ENCODE measurements around the gene PROP1. TPM values are rescaled to one million over a fixed set of nuclear protein-coding genes. Genes with fewer than 3 reads are reported as not detected.
"Not testable (repeated sequence)": the region's sequence is repeated elsewhere in the genome, so short reads cannot be mapped to it uniquely, and the experiment has no call there.

The PROP1 gene
- total RNA-seq, 1 experiment from 2014 or later, result not detected

DNA sequence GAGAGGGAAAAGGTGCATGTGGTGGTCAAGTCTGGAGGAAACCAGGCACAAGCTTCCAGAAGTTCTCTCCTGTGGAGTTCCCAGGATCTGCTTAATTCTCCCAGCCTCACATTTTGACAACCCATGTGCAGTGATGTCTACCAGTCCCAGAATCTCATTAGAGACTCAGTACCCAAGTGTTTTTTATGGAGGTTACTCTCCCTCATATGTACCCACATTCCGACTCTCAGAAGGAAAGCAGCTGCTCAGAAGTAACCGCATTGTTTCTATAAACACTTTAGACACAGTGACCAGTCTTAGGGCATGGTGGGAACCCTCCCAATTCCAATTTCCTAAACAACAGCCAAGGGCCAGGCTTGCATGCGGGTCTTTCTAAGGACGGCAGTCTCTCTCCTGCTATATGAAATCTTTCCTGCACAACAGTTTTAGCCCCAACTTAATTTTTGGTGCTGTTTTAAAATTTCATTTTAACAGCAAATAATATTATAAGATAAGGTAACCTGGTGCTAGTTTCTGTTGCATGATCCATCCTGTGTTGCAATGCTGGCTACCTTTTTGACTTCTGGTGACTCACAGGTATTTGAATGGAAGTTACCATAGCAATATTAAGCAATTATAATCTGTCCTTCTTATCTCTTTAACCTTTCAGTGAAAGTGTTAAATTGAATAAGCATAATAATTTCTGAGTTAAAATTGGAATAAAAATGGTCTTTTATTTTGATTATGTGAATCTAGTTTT is 15.9 kb upstream of the PROP1 start:
- H3K27ac ChIP-seq (ENCODE audit: low read depth, low read length); CTCF ChIA-PET; H3K4me1 ChIP-seq (ENCODE audit: control insufficient read depth in 1 of 2, insufficient read depth in 2 of 2, low read length in 2 of 2); H3K4me3 ChIP-seq (replicated peaks in 1 of 2; ENCODE audit: low read depth in 1 of 2, low read length in 2 of 2); H3K4me2 ChIP-seq (ENCODE audit: low read length); BruUV-seq (replicated peaks); intact Hi-C loops (cut with micrococcal nuclease); POLR2A ChIA-PET; RAD21 ChIA-PET (ENCODE audit: low non-redundant PET in 1 of 2, low total read pairs in 2 of 2, uncharacterized antibody in 2 of 2, unreplicated experiment in 2 of 2); DNase-seq (ENCODE audit: low read depth, low spot score); H2AFZ ChIP-seq (ENCODE audit: low read depth, low read length, poor library complexity, severe bottlenecking); H3K9ac ChIP-seq (ENCODE audit: low read length); H4K20me1 ChIP-seq (ENCODE audit: insufficient read depth); H3K9me2 ChIP-seq (ENCODE audit: insufficient read depth); H3K9me3 ChIP-seq (ENCODE audit: control insufficient read depth in 1 of 2, insufficient read depth in 1 of 2, low read depth in 1 of 2, low read length in 2 of 2); ATAC-seq; H3K79me2 ChIP-seq (ENCODE audit: insufficient read depth, low read length); H3K27me3 ChIP-seq (ENCODE audit: insufficient read depth, low read length); H3K36me3 ChIP-seq (ENCODE audit: control insufficient read depth in 1 of 2, insufficient read depth in 2 of 2, low read length in 2 of 2): not testable (repeated sequence)

DNA sequence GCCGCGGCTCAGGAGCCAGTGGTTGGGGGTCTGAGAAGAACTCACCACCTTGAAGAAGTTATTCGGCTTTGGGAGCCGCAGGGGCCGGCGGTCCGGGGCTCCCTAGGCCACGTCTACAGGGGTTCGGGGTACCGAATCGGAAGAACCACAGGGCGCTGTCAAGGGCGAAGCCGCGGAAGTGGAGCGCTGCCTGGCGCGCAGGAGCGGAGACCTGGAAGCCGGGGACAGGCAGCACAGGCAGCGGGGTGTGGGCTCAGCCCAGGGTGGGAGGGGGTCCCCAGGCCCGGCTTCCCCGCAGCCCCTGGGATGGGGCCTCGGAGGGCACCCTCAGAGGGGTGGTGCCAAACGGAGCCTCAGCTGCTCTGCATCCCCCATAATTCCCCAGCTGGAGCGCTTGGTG is 11.2 kb upstream of the PROP1 start:
- POLR2A ChIA-PET; H3K4me3 ChIP-seq (replicated peaks in 1 of 2; ENCODE audit: low read depth in 1 of 2, low read length in 2 of 2); H2AFZ ChIP-seq (ENCODE audit: low read depth, low read length, poor library complexity, severe bottlenecking); BruUV-seq (replicated peaks); H3K9ac ChIP-seq (ENCODE audit: low read length); H3K4me1 ChIP-seq (ENCODE audit: control insufficient read depth in 1 of 2, insufficient read depth in 2 of 2, low read length in 2 of 2); H3K27ac ChIP-seq (ENCODE audit: low read depth, low read length); H3K79me2 ChIP-seq (ENCODE audit: insufficient read depth, low read length); H3K9me3 ChIP-seq (ENCODE audit: control insufficient read depth in 1 of 2, insufficient read depth in 1 of 2, low read depth in 1 of 2, low read length in 2 of 2); H3K9me2 ChIP-seq (ENCODE audit: insufficient read depth); intact Hi-C loops (cut with micrococcal nuclease); H3K4me2 ChIP-seq (ENCODE audit: low read length); CTCF ChIA-PET; H4K20me1 ChIP-seq (ENCODE audit: insufficient read depth); RAD21 ChIA-PET (ENCODE audit: low non-redundant PET in 1 of 2, low total read pairs in 2 of 2, uncharacterized antibody in 2 of 2, unreplicated experiment in 2 of 2); ATAC-seq; H3K27me3 ChIP-seq (ENCODE audit: insufficient read depth, low read length); DNase-seq (ENCODE audit: low read depth, low spot score); H3K36me3 ChIP-seq (ENCODE audit: control insufficient read depth in 1 of 2, insufficient read depth in 2 of 2, low read length in 2 of 2): not testable (repeated sequence)

DNA sequence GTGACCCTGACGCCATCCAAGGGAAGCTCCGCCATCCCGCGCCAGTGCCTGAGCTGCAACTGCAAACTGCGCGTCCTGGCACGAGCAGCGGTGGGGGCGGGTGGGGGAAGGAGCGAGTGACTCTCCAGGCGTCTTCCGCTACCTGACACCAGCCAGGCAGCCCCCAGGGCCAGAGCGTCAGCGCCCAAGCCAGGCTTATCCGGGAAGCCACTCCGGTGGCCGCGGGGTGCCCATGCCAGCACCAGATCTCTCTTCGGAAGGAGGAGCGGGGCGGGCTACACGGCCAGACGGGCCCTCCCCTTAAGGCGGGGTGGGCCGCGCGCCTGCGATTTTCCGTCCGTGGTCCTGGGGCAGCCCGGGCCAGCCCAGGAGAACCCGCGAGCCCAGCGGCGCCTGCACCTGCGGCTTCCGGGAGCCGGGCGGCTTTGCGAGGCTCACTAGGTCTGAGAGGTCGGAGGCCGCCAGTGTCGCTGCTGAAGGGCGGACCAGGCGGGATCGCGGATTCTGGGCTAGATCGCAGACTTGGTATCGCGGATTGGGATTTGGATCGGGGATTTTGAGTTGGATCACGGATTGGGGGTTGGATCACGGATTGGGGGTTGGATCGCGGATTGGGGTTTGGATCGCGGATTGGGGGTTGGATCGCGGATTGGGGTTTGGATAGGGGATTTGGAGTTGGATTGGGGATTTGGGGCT is 10.6 kb upstream of the PROP1 start:
- H3K36me3 ChIP-seq (ENCODE audit: control insufficient read depth in 1 of 2, insufficient read depth in 2 of 2, low read length in 2 of 2); H3K4me2 ChIP-seq (ENCODE audit: low read length); H3K79me2 ChIP-seq (ENCODE audit: insufficient read depth, low read length); RAD21 ChIA-PET (ENCODE audit: low non-redundant PET in 1 of 2, low total read pairs in 2 of 2, uncharacterized antibody in 2 of 2, unreplicated experiment in 2 of 2); H3K27ac ChIP-seq (ENCODE audit: low read depth, low read length); intact Hi-C loops (cut with micrococcal nuclease); CTCF ChIA-PET; H3K27me3 ChIP-seq (ENCODE audit: insufficient read depth, low read length); H3K9me3 ChIP-seq (ENCODE audit: control insufficient read depth in 1 of 2, insufficient read depth in 1 of 2, low read depth in 1 of 2, low read length in 2 of 2); H3K9ac ChIP-seq (ENCODE audit: low read length); H3K4me3 ChIP-seq (replicated peaks in 1 of 2; ENCODE audit: low read depth in 1 of 2, low read length in 2 of 2); BruUV-seq (replicated peaks); ATAC-seq; H4K20me1 ChIP-seq (ENCODE audit: insufficient read depth); H3K4me1 ChIP-seq (ENCODE audit: control insufficient read depth in 1 of 2, insufficient read depth in 2 of 2, low read length in 2 of 2); DNase-seq (ENCODE audit: low read depth, low spot score); H3K9me2 ChIP-seq (ENCODE audit: insufficient read depth); H2AFZ ChIP-seq (ENCODE audit: low read depth, low read length, poor library complexity, severe bottlenecking); POLR2A ChIA-PET: not testable (repeated sequence)

DNA sequence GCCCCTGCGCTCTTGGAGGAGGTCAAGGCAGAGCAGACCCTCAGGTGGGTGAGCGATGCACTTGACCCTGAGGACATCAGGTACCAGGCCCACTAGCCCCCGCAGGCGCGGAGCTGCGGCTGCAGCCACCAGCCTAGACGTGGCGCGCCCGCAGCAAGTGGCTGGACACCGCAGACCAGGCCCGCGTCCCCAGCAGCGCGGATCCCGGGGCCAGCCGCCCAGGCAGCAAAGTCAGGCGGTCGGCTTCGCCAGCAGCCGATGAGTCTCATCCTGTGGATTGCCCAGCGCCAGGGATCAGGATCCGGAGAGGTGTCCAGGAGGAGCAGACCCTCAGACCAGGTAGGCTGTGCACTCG is 10.1 kb upstream of the PROP1 start:
- RAD21 ChIA-PET (ENCODE audit: low non-redundant PET in 1 of 2, low total read pairs in 2 of 2, uncharacterized antibody in 2 of 2, unreplicated experiment in 2 of 2); BruUV-seq (replicated peaks); POLR2A ChIA-PET; ATAC-seq; intact Hi-C loops (cut with micrococcal nuclease); H3K4me1 ChIP-seq (ENCODE audit: control insufficient read depth in 1 of 2, insufficient read depth in 2 of 2, low read length in 2 of 2); H3K27ac ChIP-seq (ENCODE audit: low read depth, low read length); H3K27me3 ChIP-seq (ENCODE audit: insufficient read depth, low read length); H3K9ac ChIP-seq (ENCODE audit: low read length); H4K20me1 ChIP-seq (ENCODE audit: insufficient read depth); H3K79me2 ChIP-seq (ENCODE audit: insufficient read depth, low read length); DNase-seq (ENCODE audit: low read depth, low spot score); H3K36me3 ChIP-seq (ENCODE audit: control insufficient read depth in 1 of 2, insufficient read depth in 2 of 2, low read length in 2 of 2); H3K4me3 ChIP-seq (replicated peaks in 1 of 2; ENCODE audit: low read depth in 1 of 2, low read length in 2 of 2); H3K4me2 ChIP-seq (ENCODE audit: low read length); H3K9me2 ChIP-seq (ENCODE audit: insufficient read depth); H2AFZ ChIP-seq (ENCODE audit: low read depth, low read length, poor library complexity, severe bottlenecking); H3K9me3 ChIP-seq (ENCODE audit: control insufficient read depth in 1 of 2, insufficient read depth in 1 of 2, low read depth in 1 of 2, low read length in 2 of 2); CTCF ChIA-PET: not testable (repeated sequence)
